8988T (cell line): Measurements from ENCODE around the gene PGP.

Experiments
- DNase-seq: peaks from one replicate; pipeline ENCODE4 v3.0.0; 2011

Gene PGP

DNA sequence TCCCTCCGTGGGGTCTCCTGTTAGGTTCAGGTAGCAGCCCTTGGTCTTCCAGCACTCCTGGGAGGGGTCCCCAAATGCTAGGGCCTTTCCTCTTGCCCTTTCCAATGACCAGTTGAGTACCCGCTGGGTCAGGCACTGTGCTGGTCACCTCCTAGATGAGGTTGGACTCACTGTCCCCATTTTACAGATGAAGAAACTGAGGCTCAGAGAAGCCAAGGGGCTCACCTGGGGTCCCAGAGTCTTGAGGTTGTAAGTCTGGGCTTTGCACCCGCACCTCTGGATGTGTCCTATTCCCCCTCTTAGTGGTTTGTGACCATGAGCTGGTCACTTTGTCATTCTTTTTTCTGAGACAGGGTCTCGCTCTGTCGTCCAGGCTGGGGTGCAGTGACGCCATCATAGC lies 16.9 kb downstream of the PGP start:
- no peak for DNase-seq

- no peak for DNase-seq
Observed at GRCh38 chr16:2196981-2197511, 17.6 kb downstream of the PGP start.

DNA sequence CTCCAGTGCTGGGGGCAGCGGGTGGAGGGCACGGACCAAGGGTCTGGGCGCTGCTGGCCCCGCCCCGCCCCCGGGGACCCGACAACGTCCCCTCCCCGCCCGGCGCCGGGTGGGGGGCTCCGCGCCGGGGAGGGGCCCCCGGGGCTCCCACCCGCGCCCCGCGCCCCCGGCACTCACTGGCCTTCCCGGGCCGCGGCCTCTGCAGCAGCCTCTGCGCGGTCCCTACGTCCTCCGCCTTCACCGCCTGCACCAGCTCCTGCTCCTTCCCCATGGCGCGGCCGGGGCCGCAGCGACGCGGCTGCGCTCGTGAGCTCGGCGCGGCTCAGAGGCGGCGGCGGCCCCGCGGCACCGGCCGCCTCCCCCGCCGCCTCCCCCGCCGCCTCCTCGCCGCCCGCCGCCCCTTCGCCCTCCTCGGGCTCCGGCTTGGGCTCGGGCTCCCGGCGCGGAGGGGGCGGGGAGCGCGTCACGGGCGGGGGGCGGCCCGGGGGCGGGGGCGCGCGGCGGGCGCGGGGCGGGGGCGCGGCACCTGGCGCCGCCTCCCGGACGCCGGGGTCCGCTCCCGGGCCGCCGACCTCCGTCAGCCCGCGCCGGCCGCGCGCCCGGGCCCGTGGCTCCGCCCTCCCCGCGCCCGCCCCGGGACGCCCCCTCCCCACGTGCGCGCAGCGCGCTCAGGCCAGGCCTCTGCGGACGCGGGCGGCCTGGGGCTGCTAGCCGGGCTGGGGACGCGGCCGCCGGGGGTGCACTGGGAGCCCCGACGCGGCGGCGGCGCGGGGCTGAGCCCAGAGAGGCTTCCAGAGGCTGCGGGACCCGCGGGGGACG lies 18.3 kb downstream of the PGP start, which contains the start of gene CASKIN1:
Gene CASKIN1, minus strand, starts transcription at position 444 of the 819 bp plus-strand sequence. Its CDS starts 173 bp downstream, at position 271.
- DNase-seq: peak; percentile 71

DNA sequence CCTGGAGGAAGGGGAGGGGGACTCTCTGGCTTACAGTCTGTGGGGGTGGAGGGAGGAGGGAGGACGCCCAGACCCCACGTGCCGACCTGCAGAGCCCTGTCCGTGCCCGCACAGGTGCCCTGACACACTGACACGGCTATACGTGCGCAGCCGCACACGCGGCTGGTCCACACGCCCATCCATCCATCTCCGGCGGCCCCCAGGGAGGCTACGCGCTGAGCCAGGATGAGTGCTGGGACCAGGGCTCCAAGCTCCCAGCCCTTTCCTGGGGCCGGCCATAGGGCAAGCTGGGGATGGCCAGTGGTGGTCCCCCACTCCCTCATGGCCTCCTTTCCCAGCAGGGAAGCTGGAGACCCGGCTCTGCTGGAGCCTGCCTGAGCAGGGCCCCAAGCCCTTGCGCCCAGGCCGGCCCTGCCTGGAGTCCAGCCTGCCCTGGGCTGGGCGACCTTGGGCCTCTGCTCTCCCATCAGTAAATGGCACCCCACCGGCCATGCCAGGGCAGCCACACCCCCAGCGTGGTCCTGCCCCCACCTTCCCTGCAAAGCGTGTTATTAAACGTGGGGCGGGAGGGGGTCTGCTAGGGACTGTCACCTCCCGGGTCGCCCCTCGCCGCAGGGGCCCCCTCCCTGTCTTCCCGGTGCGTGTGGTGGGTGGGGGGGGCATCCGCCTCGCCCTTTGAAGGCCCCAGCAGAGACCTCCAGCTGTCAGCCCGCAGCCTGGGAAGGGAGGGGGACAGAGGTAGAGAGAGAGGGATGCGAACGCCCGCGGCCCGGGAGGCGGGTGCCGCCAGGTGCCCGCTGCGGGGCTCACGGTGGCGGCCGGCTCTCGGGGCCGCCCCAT lies 19.1 kb downstream of the PGP start:
- DNase-seq: no peak

GRCh38 chr16:2194852-2195321 lies 19.8 kb downstream of the PGP start:
- DNase-seq: peak; percentile 83

- no peak for DNase-seq
Observed at GRCh38 chr16:2194166-2194834, 20.3 kb downstream of the PGP start.

DNA sequence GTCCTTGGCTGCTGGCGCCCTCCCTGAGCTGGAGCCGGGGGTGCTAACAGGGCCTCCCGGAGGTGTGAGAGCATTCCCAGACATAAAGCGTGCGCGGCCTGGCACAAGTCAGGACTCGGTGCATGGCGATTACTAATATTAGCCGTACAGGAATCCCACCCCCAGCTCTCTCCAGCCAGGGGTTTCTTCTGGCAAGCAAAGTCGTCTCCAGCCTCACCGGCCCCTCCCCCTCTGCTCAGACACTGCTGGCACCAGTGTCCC lies 23.3 kb downstream of the PGP start:
- no peak for DNase-seq

GRCh38 chr16:2190659-2191445 lies 23.8 kb downstream of the PGP start:
- DNase-seq: no peak

DNA sequence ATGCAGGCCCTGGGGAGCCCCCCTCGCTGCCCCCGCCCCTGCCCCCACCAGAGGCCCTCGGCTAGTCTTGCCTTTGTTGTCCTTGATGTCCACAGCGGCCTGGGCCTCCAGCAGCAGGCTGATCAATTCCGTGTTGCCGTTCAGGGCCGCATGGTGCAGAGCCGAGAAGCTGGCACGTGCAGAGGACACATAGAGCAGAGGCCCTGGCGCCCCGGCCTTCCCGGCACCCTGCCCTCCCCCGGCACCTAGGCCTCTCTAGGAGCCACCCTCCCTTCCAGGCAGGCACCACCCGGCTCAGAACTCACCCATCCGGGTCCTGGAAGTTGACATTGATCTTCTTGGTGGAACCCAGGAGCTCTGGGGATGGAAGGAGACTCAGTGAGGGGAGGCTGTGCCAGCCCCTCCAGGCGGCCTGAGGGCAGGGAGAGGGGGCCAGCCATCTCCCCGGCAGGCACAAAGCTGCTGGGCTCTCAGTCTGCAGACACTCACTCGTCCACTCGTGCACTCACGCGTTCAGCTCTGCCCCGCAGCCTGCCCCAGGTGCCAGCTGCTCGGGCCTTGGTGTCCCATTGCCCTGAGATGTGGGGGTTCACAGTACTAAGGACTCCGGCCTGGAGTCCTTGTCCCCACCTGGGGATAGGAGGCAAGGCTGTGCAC lies 24.5 kb downstream of the PGP start:
- DNase-seq: no peak

DNA sequence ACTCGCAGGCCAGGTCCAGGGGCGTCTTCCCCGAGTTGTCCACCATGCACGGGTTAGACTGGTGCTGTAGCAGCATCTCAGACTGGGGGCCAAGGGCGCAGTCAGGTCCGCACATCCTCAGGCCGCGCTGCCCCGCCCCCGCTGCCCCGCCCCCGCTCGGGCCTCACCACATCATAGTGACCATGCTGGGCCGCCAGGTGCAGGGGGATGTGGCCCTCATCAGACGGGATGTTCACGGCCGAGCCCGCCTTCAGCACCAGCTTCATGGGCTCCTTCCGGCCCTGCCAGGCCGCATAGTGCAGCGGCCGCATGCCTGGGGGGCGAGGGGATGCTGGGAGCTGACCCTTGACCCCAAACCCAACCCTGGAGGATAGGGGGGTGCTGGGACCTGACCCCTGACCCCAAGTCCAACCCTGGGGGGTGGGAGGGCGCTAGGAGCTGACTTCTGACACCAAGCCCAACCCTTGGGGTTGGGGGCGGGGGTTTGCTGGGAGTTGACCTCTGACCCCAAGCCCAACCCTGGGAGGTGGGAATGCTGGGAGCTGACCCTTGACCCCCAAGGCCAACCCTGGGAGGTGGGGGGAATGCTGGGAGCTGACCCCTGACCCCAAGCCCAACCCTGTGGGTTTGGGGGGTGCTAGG lies 25.3 kb downstream of the PGP start:
- DNase-seq: no peak

- no peak for DNase-seq
Observed at GRCh38 chr16:2188395-2188794, 26.2 kb downstream of the PGP start.

DNA sequence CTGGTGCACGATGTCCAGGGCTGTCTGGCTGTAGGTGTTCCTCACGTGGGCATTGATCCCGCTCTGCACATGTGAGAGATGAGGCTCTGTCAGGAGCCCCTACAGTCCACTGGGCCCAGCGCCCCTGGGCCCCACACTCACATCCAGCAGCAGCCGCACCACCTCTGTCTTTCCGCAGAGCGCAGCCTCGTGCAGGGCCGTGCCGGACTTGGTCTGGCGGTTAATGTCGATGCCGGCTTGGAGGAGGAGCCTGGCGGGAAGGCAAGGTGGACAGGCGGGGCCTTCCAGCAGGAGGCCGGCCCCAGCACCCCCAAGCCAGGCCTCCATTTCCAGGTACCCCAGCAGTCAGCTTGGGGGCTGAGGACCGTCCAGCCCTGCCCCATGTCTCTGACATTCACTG lies 27.4 kb downstream of the PGP start:
- no peak for DNase-seq

- no peak for DNase-seq
Observed at GRCh38 chr16:2186505-2186904, 28.1 kb downstream of the PGP start.

GRCh38 chr16:2186064-2186463 lies 28.6 kb downstream of the PGP start:
- DNase-seq: no peak

DNA sequence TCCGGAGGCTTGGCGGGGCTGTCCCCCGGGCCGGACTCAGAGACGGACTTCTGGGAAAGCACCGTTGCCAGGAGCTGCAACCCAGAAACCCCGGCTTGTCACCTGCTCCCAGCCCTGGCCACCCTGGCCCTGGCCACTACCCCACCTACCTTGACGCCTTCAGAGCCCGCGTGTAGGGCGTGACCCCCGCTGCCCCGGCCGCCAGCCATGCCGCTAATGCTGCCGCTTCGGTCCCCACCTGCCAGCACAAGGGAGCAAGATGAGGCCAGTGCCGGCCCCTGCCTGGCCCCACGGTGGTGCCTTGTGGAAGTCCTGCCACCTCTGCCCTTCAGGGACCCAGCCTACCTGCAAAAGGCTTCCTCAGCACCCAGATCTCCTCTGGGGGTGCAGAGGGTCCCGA lies 29.7 kb downstream of the PGP start:
- DNase-seq: no peak

GRCh38 chr16:2184346-2184745 lies 30.3 kb downstream of the PGP start:
- DNase-seq: no peak

DNA sequence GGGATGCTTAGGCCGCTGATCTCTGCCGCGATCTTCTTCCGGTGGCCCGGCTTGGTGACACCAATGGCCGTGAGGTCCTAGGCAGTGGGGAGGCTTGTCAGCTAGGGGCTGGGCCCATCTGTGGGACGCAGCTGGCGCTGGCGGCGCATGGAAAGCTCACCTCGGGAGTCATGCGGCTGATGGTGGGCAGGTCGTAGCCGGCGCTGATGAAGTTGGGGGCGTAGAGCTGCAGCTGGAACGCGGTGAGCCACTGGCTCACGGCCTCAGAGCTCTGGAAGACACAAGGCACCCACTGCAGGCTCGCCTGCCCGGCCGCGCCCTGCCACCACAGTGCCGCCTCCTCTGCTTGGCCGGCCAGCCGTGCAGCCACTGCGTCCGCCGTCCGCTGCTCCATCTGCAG lies 31.0 kb downstream of the PGP start:
- DNase-seq: no peak

DNA sequence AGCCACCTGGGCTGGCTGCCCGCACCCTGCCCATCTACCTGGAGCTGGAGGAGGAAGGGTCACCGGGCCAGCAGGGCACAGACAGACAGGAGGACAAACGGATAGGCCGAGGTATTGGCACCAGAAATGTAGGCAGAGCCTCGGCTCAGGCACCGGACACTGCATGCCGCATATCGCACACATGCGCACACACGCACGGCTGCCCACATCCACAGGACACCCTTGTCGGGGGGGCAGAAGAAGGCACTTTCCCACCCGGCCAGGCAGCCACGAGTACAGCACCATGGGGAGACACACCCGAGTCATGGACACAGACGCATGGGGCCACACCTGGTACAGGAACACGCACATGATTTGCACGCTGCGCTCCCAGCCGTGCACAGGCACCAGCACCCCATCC lies 32.7 kb downstream of the PGP start:
- DNase-seq: no peak

- DNase-seq: no peak
Observed at GRCh38 chr16:2180962-2181923, 33.4 kb downstream of the PGP start.

GRCh38 chr16:2180461-2180860 lies 34.2 kb downstream of the PGP start:
- DNase-seq: no peak
